NCI-H2196 (cell line): Measurements from ENCODE around the gene PCBP3.

Source experiments
- DNase-seq: peaks from one replicate; lab custom pipeline; 2025; ENCODE audit not compliant: unreplicated experiment; lab: John Stamatoyannopoulos, UW

Gene PCBP3

DNA sequence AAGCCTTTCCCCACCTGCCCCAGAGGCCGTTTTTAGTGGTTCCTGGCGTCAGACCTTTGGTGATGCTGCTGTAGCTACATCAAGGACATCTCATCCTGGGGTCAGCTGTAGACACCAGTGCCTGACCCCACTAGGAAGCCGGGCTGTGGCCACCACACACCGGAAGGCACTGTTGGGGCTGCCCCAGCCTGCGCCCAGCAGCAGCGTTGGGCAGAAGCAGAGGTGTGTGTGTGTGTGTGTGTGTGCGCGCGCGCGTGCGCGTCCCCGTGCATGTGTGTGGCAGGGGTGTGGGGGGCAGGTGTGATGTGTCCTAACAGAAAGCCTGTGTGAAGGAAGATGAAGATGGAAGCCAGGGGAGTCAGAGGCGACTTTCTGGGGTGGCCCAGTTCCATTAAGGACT, 276.1 kb downstream of the PCBP3 start:
- DNase-seq, result no peak

GRCh38 chr21:45920824-45921600, 277.5 kb downstream of the PCBP3 start:
- DNase-seq, result no peak

DNA sequence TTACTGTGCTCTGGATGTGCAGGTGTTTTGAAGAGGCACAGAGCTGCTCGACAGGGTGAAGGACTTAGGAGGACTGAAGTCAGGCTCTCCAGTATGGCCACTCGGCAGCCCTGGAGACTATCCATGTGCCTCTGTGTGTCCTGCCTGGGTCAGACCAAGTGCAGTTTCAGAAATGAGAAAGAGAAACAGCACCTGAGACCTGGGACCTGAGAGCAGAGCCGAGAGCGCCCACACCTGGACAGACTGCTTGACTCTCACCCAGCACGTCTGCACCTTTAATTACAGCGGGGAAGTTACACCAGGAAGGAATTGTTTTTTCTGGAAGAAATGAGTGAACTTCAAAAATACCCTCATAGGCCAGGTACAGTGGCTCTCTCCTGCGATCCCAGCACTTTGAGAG, 278.4 kb downstream of the PCBP3 start:
- DNase-seq, result no peak

- no peak for DNase-seq
These were observed 279.1 kb downstream of the PCBP3 start for GRCh38 chr21:45922648-45923047.

DNA sequence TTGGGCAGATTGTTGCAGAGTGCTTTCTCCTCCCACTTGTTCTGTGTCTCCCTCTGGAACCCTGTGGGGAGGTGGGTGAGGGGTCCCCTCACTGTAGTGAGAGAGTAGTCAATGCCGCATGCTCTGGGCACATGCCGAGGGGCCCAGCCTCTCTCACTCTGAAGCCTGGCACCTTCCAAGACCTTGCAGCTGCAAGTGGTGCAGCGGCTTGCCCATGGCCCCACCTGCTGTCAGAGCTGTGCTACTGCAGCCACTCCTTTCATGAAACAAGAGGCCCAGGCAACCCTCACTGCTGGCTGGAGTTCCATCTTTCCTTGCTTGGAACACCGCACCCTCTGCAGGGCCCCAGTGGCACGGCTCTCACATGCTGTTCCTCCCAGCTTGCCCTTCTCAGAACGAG, 279.6 kb downstream of the PCBP3 start:
- peak; percentile 53 for DNase-seq

DNA sequence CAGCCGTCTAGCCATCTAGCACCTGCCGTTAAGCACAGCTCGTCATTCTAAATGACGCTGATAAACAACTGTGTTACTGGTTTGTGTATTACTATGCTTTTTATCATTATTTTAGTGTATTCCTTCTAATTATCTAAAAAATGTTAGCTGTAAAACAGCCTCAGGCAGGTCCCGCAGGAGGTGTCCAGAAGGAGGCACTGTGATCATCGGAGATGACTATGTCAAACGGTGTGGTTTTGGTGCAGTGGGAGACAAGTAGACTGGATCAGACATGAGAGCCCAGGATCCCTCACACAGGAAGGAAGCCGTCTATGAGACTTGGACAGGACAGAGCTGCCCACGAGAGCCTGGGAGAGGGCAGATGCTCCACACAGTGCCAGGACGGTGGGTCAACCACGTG, 282.8 kb downstream of the PCBP3 start:
- no peak for DNase-seq

DNA sequence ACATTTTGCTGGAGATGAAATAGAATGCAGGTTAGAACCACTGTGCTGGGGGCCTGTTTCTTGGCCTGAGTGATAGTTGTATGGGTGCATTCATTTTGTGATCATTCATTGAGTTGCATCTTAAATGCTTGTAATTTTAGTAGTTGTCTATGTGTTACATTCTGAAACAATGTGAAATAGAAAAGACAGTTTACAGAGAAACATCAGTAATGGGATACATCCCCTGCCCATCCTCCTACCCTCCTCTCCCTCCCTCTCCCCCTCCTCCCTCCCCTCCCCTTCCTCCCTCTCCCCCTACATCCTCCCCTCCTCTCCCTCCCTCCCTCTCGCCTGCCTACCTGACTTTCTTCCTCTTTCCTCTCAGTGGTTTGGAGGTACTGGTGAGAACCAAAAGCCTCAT, 283.5 kb downstream of the PCBP3 start:
- DNase-seq, result no peak

- no peak for DNase-seq
These were observed 284.6 kb downstream of the PCBP3 start for GRCh38 chr21:45927851-45928850.

DNA sequence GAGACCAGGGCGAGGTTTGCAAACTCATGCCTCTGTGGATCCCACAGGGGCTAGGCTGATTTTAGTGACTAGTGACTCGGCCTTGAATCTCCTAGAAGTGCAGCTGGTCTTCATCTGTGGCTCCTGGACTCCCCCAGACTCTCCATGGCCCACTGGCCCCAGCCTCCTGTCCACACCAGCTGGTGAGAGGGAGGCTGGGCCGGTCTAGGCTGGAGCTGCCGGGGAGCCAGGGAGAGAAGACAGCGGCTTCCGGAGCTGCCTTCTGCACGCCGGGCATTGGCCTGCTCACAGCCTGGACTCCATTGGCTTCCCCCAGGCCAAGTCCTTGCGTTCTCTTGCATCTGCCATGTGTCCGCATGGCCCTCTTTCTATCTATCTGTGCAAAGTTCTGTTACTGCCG, 285.9 kb downstream of the PCBP3 start:
- DNase-seq, result no peak

GRCh38 chr21:45930231-45930760, 286.8 kb downstream of the PCBP3 start:
- no peak for DNase-seq

GRCh38 chr21:45930792-45931191, 287.3 kb downstream of the PCBP3 start:
- no peak for DNase-seq

DNA sequence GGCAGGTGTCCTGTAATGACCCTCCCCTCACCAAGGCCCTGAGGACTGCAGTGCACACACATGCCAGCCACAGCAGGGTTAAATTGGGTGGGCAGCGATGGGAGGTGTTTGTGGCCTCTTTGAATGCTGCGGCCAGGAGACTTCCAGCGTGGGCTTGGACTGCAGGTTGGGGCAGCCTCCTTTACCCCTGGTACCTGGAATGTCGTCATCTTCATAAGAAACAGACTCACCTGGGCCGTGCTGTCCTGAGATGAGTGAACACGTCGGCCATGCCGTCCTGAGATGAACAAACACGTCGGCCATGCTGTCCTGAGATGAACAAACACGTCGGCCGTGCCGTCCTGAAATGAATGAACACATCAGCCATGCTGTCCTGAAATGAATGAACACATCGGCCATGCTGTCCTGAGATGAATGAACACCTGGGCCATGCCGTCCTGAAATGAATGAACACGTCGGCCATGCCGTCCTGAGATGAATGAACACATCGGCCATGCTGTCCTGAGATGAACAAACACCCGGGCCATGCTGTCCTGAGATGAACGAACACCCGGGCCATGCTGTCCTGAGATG, 288.0 kb downstream of the PCBP3 start:
- DNase-seq, result no peak

GRCh38 chr21:45932922-45933502, 289.5 kb downstream of the PCBP3 start:
- DNase-seq, result no peak

- DNase-seq, result no peak
These were observed 290.6 kb downstream of the PCBP3 start for GRCh38 chr21:45934085-45934484.

- DNase-seq, result no peak
These were observed 291.0 kb downstream of the PCBP3 start for GRCh38 chr21:45934554-45934953.

DNA sequence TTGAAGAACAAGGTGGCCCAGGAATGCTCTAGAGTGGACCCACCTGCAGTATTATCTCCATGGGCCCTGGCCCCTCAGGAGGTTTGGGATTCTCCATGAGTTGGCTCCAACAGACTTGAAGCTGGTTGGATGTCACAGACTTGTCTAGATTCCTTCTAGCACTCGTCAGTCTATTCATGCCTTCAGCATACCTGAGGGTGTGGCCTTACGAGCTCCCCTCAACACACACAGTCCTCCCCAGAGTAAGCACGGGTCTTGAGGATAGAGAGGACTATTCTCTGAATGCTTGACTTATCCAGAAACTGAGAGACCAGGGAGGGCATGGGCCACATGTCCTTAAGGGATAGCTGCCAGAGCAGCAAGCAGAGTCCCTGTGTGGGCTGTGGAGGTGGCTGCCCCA, 292.1 kb downstream of the PCBP3 start:
- peak; percentile 34 for DNase-seq

DNA sequence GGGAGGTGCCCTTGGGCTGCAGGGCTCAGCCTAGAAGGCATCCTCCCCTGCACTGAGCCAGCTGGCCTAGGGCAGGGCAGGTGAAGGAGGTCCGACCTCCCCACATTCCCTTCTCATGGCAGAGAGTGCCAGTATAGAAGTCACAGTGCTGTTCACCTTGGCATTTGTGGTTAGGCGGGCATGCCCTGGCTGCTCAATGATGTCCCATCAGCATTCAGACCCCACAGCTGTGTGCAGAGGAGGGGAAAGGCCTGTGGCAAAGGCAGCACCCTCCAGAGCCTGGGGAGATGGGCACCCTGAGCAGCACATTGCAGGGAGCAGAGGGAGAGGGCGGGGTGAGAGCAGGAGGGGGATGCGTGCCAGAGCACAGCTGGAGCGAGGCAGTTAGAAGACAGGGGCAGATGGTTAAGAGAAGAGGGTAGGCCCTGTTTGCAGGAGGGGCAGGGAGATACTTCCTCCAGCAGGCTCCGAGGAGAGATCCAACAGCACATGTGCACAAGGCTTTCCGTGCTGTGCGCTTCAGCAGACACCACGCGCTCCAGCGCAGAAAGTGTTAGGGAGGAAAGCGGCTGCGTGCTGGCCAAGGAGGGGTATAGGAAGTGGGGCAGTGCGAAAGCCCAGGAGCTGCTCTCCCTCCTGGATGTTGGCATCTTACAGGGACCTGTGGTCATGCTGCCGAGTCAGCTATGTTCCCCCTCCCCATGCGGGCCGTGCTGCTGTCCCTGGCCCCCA, 294.4 kb downstream of the PCBP3 start:
- peak; percentile 4 for DNase-seq

- DNase-seq, result no peak
These were observed 294.9 kb downstream of the PCBP3 start for GRCh38 chr21:45938453-45938755.

DNA sequence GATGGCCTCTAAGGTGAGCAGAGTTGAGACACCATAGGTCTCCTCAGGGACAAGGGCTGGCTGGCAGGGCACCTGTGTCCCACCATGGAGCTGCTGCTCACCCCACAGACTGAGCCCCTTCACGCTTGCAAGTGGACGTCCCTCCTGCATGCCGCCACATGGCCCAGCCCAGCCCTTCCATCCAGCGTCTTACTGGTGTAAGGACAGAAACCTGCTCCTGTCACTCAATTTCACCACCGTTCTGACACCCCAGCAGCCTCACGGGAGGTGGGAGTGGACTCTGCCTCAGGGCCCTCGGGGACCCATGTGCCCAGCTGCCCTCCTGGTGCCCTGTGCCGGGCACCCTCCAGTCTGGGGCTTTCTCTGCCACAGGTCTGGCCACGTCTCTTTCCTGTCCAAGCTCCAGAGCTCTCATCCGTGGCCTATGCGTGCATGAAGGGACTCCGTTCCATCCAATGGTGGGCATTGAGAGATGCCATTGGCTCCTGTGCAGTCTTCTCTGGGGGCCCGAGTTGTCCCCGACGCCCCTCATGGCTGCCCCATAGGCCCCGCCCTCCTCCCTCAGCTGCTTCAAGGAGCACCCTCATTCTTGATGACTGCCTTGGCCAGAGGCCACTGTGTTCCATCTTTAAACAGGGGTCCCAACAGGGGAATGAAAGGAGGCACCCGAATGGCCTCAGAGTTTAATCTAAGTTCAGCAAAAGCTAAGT, 295.4 kb downstream of the PCBP3 start:
- DNase-seq, result no peak

DNA sequence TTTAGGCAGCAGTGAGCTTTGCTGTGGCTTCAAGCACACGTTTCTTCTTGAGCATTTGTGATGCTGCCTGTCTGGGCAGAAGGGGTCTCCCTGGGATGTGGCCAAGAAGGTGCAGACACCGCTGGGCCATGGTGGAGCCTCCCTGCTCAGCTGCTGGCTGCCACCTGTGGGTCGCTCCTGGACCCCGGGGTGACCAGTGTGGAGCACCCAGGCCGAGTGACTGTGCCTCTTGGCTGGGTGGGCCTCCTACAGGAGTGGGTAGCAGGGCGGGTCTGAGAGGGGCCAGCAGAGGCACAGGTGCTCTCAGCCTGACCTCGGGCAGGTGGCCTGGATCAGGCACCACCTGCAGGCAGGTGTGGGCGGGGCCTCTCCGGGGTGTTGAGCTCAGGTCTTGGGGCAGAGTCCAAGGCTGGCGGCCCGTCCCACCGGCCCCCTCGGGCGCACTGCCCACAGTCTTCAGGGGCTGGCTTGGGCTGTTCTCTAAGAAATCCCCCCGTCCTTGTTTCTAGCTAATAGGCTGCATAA, 296.1 kb downstream of the PCBP3 start:
- no peak for DNase-seq
